Activated CD4-positive, alpha-beta T cell treated with anti-CD3 and anti-CD28 coated beads, Interleukin-2, amount 50 U/mL, for 48 hours (primary cell): ENCODE measurements around the gene AMOTL2.

Experiments
- DNase-seq, 2 experiments: peaks; one replicate each; pipeline ENCODE4 v3.0.0-alpha.2; 2020

AMOTL2 gene

DNA sequence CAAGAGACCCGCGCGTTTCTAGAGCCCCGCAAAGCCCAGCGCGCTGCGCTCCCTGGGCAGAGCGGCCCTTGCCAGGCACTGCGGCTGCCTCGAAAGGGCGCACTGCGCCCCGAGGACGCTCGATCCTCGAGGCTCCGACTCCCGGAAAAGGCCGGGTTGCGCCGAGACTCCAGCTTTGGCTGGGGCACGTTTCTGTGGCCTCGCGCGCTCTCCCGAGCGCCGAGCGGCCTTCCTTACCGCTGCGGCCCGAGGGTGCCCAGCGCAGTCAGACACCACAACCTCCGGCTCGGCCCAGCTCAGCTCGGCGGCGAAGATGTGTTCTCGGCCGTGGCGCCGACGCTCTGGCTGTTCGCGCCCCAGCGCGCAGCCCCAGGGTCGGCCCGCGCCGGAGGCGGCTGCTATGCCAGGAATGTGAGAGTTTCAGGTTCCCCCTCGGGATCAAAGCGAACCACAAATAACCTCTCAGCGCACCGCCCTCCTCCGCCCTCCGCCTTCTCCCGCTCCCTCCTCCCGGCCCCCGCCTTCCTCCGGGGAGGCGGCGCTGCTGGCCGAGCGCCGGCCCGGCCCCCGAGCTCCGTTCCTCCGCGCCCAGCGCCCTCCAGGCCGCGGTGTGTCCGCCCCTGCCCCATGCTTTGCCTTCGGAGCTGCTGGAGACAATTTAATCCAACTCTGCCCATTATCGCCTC, at the start of gene AMOTL2:
TSS of gene AMOTL2 (minus strand) at position 343 of the 686 bp plus-strand sequence. CDS start 3,014 bp downstream, outside the sequence.
- DNase-seq, result peak; percentile 18 to 38

DNA sequence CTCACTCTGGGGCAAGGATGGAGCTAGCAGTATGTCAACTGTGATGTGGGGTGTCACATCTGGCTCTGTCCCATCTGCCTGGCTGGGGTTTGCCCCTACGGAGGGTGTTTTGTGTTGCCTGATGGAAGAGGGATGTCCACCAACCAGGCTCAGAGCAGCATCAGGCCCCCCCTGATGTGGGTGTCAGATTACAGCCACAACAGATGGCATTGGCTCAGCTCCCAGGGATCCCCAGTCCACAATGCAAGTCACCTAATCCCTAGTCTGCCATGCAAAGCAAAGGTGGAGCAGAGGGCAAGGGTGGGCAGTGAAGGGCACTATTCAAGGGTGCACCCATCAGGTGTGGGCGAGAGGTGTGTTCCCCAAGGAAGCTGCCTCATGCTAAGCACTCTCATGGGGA, 48.9 kb upstream of the AMOTL2 start:
- no peak for DNase-seq

DNA sequence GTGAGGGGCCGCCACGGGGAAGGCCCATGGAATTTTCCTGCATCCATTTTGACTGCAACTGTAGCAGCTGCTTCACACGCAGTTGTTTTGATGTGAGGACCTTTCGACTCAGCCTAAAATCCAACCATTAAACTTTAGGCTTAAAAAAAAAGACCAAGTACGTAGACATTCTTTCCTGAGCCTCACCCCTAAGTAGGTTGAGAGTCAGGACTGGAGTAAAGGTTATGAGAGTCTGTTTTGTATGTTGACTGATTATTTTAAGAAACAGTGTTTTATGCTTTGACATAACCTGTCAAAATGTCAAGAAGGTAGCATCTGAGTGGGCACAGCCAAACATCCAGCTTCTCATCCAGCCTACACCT, 45.7 kb upstream of the AMOTL2 start:
- no peak for DNase-seq

DNA sequence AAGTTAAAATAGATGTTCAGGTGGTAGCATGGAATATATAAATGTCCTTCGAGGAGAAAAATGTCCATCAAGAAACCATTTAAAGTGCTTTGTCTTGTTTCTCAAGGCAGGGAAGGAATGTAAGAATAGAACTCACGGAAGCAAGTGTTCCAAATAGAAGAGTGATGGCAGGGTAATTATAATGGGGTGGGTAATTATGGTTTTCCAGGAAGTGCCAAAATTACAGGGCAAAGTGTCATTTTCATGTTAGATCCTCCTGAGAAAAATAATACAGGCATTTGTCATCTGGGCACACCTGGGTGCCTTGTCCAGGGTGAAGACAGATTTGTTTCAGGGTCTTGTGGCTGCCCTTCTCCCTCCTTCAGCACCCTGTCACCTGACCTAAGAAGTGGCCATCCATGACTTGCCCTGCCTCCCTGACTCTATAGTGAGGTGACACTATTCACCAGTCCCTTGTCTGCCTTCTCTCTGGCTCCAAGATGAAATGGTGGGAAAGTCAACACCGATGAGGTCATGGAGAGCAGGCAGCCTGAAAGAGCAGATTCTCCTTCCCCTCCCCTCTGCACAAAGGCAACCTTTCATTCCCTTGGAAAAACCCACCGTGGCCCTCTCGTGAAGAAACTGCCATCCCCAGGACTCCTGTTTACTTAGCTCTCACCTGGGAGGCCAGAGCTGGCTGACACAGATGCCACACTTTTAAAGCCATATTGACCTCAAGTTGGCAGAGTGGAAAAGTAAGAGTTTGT, 45.1 kb upstream of the AMOTL2 start:
- DNase-seq, result no peak

DNA sequence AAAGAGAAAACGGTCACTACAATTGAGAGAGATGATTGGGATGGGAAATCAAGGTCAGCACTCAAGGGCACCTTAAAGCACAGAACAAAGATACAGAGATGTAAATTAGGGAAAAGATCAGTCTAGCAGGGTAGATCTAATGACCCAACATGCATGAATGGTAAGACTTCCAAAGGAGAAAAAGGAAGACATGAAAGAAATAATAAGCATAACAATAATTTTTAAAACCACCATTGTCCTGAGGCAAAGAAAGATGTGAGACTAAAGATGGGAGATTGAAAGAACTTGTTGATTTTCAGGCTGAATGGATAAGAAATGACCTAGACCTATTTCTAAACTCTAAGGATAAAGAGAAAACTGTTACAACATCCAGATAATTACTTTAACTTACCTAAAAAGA, 34.8 kb upstream of the AMOTL2 start:
- no peak for DNase-seq

DNA sequence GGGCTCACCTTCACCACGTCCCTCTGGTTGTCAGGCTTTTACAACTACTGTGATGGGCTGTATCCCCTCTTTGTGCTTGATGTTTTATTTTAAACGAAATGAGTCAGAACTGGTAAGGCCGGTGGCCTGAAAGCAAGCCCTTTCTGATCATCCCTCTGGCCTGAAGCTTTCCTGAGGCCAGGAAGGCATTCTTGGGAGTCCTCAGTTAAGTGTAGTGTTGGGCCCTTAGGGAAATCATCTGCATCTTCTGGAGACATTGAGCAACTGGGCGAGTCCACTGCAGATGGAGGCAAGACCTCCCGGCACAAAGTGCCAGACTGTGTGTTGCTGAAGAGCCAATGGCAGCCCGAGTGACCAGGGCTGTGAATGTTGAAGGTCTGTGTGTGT, 33.0 kb upstream of the AMOTL2 start:
- DNase-seq, result no peak

DNA sequence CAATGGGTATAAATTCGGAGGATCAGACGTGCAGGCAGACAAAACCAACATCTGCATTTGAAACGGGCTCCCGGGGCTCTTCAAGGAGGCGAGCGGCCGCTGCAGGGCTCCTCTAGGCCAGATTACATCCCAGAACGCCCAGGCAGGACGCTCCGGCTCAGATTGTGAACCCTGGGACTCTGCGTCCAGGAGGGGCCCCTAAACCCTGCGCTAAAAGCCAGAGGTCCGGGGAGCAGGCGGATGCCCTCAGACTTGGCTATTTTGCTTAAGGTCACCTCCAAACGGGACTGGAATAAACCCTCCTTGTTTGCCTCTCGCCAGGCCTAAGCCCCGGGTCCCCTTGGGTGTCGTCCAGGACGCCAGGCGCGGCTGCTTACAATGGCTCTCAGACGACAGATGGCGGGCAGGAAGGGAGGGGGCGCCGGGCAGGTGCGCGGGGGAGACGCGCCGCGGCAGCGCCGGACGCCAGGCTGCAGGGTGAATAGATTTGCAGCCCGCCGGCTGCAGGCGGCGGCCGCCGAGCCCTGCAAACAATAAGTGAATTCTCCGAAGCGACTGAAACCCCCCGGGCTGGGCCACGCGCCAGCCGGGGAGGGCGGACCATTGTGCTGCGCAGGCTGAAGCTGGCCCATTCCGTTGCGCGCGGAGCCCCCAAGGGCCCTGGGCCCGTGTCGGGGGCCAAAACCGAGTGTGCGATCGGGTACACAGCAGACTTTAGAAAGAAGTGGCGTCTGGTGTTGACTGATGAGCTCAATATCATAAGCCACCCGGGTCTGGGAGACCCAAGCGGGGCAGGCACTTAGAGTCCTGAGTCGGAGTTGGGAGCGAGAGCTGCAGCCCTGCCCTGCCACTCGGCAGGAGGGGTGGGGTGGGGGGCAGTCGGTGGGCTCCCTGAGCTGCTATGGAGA, 32.3 kb upstream of the AMOTL2 start:
- DNase-seq, result no peak

DNA sequence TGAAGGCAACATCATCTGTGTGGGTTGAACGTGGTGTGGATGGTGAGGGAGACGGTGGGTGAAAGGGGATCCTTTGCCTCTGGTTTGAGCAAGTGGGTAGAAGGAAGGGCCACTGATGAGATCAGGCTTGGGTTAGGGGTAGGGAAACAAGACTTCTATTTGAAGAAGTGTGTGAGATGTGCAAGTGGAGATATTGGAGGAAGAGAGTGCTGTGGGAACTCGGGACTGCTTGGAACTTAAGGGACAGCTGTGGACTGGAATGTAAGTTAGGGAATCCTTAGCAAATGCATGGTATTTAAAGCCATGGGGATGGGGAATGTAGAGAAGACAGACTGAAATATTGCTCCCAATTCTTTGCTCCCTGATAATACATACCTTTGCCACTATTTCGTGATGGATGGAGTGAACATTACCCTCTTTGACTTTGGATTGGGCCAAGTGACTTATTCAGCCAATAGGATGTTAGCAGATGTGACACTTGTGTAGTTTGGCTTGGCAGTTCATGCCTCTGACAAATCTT, 30.2 kb upstream of the AMOTL2 start:
- DNase-seq, result no peak

DNA sequence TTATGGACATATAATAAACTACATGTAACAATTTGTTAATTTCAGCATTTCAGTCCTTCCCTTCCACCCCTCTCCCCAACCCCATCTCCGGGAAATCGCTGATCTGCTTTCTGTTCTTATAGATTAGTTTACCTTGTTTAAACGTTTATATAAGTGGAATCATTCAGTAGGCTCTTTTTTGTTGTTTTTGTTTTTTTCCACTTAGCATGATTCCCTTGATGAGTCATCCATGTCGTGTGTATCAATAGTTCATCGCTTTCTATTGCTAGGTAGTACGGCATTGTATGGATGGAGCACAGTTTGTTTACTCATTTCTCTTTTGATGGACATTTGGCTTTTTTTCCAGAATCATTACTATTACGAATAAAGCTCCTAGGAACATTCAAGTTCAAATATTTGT, 23.5 kb upstream of the AMOTL2 start:
- DNase-seq, result no peak

DNA sequence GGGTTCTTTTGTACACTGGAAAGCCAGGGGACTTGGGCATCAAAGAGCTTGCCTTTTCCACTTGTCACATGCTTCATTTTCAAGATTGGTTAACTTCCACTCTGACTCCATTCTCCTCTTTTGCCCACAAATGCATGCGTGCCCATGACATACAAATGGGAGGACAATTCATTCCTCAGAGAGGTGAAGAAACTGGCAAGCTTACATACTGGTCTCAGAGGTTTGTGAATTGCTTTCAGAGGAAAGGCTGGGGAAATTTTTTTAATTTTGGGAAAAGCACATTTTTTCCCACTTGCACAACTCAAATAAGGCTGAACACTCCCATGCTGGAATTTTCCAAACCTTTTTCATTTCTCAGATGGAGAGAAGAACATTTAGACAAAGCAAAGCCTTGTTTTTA, 20.9 kb upstream of the AMOTL2 start:
- DNase-seq, result no peak

DNA sequence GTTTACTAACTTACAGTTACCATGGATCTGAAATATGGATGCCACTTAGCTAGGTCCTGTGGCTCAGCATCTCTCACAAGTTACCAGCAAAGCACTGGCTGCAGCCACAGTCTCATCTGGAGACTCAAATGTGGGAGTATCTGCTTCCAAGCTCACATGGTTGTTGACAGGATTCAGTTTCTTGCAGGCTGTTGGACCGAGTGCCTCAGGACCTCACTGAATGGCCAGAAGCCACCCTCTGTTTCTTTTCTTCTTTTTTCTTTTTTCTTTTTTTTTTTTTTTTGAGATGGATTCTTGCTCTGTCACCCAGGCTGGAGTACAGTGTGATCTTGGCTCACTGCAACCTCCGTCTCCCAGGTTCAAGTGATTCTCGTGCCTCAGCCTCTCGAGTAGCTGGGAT, 20.1 kb upstream of the AMOTL2 start:
- DNase-seq, result no peak

DNA sequence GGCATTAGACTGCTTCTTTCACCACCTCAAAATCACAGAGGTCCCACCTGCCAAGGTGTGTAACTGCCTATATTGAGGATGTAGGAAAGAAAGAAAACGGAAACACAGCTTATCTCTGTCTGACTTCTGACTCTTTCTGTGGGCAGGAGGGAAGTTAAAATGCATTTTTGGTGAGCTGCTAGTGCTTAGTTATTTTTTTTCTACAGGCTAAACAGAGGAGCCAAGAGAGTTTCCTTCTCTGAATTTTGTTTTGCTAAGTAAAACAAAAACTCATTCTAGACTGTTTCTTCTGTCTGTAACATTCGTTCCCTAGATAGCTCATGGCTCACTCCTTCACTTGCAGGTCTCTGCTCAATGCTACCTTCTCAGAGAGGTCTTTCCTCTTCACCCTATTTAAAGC, 18.8 kb upstream of the AMOTL2 start:
- no peak for DNase-seq

DNA sequence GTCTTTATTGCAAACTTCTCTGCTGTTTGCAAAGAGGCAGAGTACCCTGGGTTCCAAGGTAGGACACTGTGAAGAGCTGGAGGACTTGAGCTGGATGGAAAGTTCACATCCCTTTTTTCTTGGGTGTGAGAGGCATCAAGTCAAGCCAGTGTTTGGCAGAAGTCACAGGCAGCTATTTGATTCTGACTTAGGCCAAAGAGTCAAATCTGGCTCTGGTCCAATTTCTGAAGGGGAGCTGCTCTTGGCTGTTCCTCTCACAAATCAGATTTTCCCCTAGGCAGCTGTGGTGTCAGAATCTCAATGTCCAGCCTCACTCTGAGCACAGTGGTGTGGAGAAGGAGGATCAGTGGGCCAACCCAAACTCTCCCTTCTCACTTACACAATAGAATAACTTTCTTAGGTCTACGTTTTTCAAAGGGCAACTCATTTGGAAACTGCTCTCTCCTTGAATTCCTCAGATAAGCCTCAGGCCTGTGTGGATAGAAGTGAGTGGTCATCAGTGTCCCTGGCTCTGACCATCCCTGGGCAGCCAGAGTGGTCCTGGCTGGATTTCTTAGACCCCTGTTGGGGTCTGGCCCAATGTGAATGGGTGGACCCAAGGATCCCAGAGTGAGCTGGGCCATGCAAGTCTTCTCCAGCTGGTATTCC, 18.2 kb upstream of the AMOTL2 start:
- no peak for DNase-seq

DNA sequence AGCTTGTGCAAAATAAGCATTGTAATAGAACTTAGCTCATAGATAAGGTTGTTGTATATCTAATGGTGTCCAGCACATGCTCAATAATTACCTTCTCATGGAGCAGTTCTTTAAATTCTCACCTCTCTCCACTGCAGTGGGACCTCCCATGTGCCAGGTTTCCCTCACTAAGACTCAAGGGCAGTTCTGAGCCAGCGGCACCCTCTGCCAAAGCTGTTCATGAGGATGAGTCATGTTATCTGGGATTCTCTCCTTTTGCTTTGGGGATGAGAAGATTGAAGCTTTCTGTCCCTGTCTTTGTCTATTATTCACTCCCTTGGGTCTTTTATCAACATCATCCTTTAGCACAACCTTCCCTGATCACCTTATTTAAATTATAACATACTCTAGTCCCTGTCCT, 15.6 kb upstream of the AMOTL2 start:
- no peak for DNase-seq

DNA sequence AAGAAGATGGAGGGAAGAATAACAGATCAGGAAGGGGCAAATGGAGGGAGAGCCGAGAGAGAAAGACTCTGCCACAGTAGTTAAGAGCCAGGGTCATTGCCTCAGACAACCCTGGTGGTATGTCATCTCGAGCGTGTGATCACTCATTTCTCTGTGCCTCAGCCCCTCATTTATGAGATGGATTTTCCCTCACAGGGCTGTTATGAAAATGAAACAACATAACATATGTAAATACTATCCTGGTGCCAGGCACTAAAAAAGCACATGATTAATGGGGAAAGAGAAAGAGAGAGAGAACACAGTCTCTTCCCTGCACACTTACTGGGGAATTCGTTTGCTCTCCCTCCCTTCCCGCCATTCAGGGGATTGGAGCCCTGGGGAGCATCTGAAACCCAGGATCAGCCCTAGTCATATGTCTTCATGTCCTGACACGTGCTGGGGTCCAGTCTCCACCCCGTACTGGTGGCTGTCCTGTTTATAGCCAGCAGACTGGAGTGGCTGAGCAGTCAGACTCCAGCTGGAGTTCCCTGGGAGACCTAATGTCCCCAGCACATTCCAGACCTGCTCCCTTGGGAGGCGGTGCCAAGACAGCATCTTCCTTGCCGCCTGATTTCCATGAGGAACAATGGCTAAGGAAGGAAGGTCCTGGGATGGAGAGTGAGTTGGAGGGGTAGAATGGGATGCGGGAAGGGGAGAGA, 14.7 kb upstream of the AMOTL2 start:
- DNase-seq, result no peak

DNA sequence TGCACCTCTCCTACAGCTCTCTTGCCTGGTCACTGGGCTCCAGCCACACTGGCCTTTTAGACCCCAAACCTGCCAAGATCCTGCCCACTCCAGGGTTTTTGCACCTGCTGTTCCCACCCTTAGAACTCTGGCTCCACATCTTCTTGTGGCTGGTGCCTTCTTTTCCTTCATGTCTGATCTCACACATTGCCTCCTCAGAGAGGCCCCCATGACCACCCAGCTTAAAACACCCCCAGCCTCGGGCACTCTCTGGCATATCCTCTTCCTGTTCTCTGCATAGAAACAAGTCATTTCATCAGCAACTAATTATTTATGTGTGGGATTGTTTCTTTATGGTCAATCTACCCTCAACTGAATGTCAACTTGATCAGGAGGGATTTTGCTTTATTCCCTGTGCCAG, 14.0 kb upstream of the AMOTL2 start:
- DNase-seq, result no peak

DNA sequence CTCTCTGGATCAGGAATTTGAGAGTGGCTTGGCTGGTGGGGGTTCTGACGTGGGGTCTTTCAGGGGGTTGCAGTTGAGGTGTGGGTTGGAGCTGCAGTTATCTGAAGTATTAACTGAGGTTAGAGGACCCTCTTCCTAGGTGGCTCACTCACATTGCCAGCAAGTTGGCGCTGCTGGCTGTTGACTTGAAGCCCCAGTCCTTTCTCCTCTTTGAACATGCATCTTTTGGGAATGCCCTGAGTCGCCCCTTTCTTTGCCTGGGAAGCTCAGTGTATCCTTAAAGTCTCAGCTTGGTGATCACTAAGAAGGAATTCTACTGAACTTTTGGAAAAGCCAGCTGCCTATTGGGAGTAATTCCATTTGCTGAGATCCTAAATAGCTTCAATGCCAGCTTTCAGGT, 13.0 kb upstream of the AMOTL2 start:
- no peak for DNase-seq

DNA sequence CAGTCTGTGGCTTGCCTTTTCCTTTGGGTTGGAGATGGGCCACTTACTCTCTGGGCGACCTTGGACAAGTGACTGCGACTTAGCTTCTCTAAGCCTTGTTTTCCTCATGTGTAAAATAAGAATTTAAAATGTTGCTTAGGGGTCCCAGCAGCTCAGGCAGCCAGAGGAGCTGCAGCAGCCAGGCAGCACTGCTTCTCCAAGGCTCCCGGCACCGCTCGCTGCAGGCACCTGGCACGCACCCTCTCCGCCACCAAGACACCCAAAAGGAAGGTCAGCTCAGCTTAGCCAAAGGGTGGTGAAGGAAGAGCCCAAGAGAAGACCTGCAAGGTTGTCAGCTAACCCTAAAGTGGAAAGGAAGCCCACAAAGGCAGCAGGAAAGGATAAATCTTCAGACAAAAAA, 10.7 kb upstream of the AMOTL2 start:
- no peak for DNase-seq

DNA sequence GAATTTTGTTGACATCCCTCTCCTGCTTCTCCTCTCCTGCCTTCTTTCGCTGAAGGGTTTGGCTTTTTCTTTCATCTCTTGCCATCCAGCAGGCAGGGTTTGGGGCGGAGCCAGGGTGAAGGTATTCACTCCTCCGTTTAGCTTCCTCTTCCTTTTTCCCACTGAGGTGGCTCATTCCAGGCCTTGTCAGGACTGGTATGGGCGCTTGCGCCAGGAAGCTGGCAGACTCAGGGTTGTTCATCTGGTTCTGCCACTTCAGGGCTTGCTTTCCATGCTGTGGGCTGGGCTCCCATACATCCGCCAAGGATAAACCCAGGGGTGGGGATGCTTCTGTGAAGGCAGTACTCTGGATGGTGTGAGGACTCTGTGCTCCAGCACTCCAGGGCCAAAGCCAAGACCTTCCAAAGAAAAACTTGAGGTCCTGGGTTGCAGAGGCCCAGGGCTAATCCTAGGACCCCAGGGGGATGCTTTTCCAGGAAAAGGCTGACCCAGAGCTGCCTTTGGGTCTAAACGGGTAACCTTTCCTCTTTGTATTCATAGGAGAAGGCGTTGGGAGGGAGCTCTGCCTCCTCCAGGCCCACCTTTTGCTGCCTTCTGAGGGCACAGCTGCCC, 7.7 kb upstream of the AMOTL2 start:
- DNase-seq, result no peak

DNA sequence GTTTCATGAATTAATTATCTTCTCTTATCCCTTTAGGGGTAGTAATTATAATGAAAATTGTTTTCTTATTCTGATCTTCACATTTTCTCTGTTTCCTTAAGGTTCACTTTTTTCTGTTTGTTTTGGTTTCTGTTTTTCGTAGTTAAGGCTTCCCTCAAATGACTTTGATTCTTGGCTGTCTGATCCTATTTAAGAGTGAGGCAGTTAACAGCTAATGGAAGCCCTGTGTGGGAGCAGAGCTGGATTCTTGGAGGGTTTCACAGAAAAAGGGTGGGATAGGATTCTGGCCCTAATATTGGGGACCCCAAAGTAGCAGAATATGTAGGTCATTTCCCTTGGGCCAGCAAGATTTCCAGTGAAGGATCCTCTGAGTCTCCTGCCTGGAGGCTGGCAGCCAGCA, 6.8 kb upstream of the AMOTL2 start:
- DNase-seq, result no peak

DNA sequence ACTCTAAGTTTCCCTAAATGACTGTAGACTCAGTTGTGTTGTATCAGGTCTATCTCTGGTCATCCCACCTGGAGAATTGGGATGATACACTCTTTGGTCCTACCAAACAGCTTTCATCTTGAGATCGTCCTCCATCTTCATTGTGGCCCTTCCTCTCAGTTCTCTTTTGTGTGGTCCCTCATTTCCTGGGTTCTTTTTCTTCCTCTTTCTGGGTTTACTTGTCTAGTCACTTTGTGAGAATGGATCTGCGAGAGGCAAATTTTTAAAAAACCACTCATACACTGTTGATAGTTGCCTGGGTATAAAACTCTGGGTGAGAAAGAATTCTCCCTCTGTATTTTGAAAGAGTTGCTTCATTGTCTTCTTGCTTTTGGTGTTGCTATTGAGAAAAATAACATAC, 6.0 kb upstream of the AMOTL2 start:
- no peak for DNase-seq

DNA sequence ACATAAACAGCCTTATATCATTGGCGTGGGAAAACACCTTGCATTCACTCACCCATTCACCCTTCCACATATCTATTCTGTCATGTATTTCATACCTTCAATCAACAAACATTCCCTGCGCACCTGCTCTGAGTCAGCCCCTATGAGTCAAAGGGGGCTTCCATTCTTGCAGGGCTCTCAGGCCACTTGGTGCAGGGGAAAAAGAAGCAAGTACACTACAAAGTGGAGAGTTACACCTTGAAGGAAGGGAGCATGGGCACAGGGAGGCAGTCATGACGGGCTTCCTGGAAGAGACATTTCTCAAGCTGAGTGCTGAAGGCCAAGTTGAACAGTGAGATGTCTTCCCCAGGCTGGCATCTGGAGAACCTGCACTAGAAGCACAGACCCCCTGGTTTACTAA, 4.6 kb upstream of the AMOTL2 start:
- DNase-seq, result no peak
